HL-60 (cell line): ENCODE measurements around the gene IRS2.

ENCODE experiments used
- DNase-seq, 2 experiments: peaks; one replicate each; pipeline ENCODE4 v3.0.0-alpha.2; 2010 to 2020; ENCODE audit warnings: low read depth in 1 of 2, low spot score in 1 of 2
- H3K27ac ChIP-seq: fragments of 250-450 bp; sonication (Bioruptor Pico); replicated peaks from 2 replicates; pipeline ENCODE4 v1.5.1; 2020; ENCODE audit warnings: mild to moderate bottlenecking, moderate library complexity
- H3K27me3 ChIP-seq: fragments of 250-450 bp; sonication (Bioruptor Pico); 2 replicates; pipeline ENCODE4 v1.5.1; 2021; ENCODE audit warnings: mild to moderate bottlenecking, moderate library complexity; ENCODE audit not compliant: insufficient read depth, poor library complexity, severe bottlenecking
- H3K4me3 ChIP-seq: replicated peaks from 2 replicates; pipeline ENCODE4 v1.5.1; 2011; ENCODE audit warnings: mild to moderate bottlenecking, control low read depth, low read length; ENCODE audit not compliant: insufficient read depth
- CTCF ChIP-seq: IDR thresholded peaks from one replicate; pipeline ENCODE4 v1.5.1; 2011; ENCODE audit warnings: low read length, control low read depth, inconsistent platforms; ENCODE audit not compliant: insufficient read depth
- GABPA ChIP-seq: IDR thresholded peaks from 2 replicates; pipeline ENCODE4 v1.6.1; 2012; ENCODE audit warnings: low read depth
- POLR2AphosphoS5 ChIP-seq: IDR thresholded peaks from 2 replicates; pipeline ENCODE4 v1.6.1; 2012; ENCODE audit warnings: low read depth
- REST ChIP-seq: IDR thresholded peaks from 2 replicates; pipeline ENCODE4 v1.6.1; 2012; ENCODE audit warnings: low read depth; ENCODE audit not compliant: insufficient replicate concordance
- SPI1 ChIP-seq: IDR thresholded peaks from 2 replicates; pipeline ENCODE4 v1.6.1; 2012; ENCODE audit warnings: low read depth, mild to moderate bottlenecking, borderline replicate concordance

Gene IRS2

GRCh38 chr13:109771926-109772325 is 14.5 kb downstream of the IRS2 start:
- Histone ChIP-seq H3K4me3 (no peak overlapping the region), H3K27ac (no peak overlapping the region), H3K27me3 (no peaks in the 10 kb centered on the region)
- no peak for TF ChIP-seq REST
- no peak for DNase-seq

GRCh38 chr13:109770436-109770835 is 15.9 kb downstream of the IRS2 start:
- H3K27ac ChIP-seq = no peak overlapping the region
- no peak for DNase-seq
- no peaks in the 10 kb centered on the region for H3K27me3 ChIP-seq

GRCh38 chr13:109769921-109770320 is 16.5 kb downstream of the IRS2 start:
- no peak overlapping the region for H3K4me3 ChIP-seq
- no peak overlapping the region for H3K27ac ChIP-seq
- H3K27me3 ChIP-seq = no peaks in the 10 kb centered on the region
- TF ChIP-seq SPI1 (no peak), CTCF (no peak), REST (no peak)
- no peak for DNase-seq

More at GRCh38 chr13:109770436-109770835, 15.9 kb downstream of the IRS2 start:
- no peak overlapping the region for H3K4me3 ChIP-seq
- no peak for TF ChIP-seq POLR2AphosphoS5
- no peak for TF ChIP-seq GABPA
- TF ChIP-seq CTCF = no peak
- TF ChIP-seq SPI1 = no peak
- no peak for TF ChIP-seq REST

GRCh38 chr13:109769275-109769674 is 17.1 kb downstream of the IRS2 start:
- DNase-seq = no peak
- no peak overlapping the region for H3K4me3 ChIP-seq
- TF ChIP-seq GABPA (no peak), CTCF (no peak), REST (no peak), POLR2AphosphoS5 (no peak), SPI1 (no peak)
- no peaks in the 10 kb centered on the region for H3K27me3 ChIP-seq
- no peak overlapping the region for H3K27ac ChIP-seq
